Adrenal gland (tissue), 12 donors: ENCODE measurements around the gene THSD7B. TPM values are rescaled to one million over a fixed set of nuclear protein-coding genes. Genes with fewer than 3 reads are reported as not detected.

ENCODE experiments used
- DNase-seq, 7 donors: peaks; one replicate each; pipeline ENCODE4 v3.0.0-alpha.2; 2019 to 2020
- H3K27ac ChIP-seq, 5 donors: fragments of 200-600 bp; sonication (generic) in 4 of 5; 1 replicate in 3 of 5; 2 replicates in 2 of 5; pipeline versions ENCODE4 v1.5.1 to v1.8.0; 2016 to 2020; ENCODE audit warnings: mild to moderate bottlenecking in 1 of 5
- H3K27me3 ChIP-seq: fragments of 200-600 bp; 2 replicates; pipeline ENCODE4 v1.8.0; 2021
- H3K36me3 ChIP-seq, 2 donors: fragments of 200-600 bp; replicated peaks in 1 of 2; 1 replicate in 1 of 2; 2 replicates in 1 of 2; pipeline versions ENCODE4 v1.5.1 to v1.8.0; 2018 to 2022
- H3K4me1 ChIP-seq, 2 donors: fragments of 200-600 bp; replicated peaks in 1 of 2; 1 replicate in 1 of 2; 2 replicates in 1 of 2; pipeline versions ENCODE4 v1.5.1 to v1.8.0; 2018 to 2021
- H3K4me3 ChIP-seq, 4 donors: fragments of 200-600 bp; sonication (generic) in 3 of 4; one replicate each; pipeline ENCODE4 v1.5.1; 2016 to 2018
- H3K9me3 ChIP-seq, 3 donors: fragments of 200-600 bp; sonication (generic) in 1 of 3; replicated peaks in 1 of 3; 1 replicate in 2 of 3; 2 replicates in 1 of 3; pipeline versions ENCODE4 v1.5.1 to v1.8.0; 2016 to 2021
- POLR2A ChIP-seq, 2 donors: fragments of 450-650 bp; IDR thresholded peaks; one replicate each; pipeline ENCODE4 v1.6.1; 2017; ENCODE audit warnings: antibody characterized with exemption in 2 of 2, mild to moderate bottlenecking in 2 of 2, moderate library complexity in 1 of 2
- WGBS, 4 donors: extraction: QIAGEN DNeasy Blood & Tissue Kit in 2 of 4; methylation state at CpG; one replicate each; pipeline versions ENCODE4 v1.1.5 to v1.1.7; 2013 to 2017; 5-methylcytosine and 5-hydroxymethylcytosine counted together
- intact Hi-C, 2 donors: fragments of 100-400 bp; cut with DNase I; formaldehyde crosslinking; loops; one replicate each; pipeline versions ENCODE4 v1.14.1 to v1.15.0; 2022 to 2023
- polyA plus RNA-seq, 3 donors: library from polyadenylated mRNA; stranded (reverse); fragments of 200-250 nt in 2 of 3; fragments of 350-450 nt in 1 of 3; fragmentation: Illumina TruSeq in 1 of 3; extraction: RNeasy Lipid Tissue Mini Kit (QIAGEN cat#74804) in 1 of 3; gene quantifications; one replicate each; pipeline ENCODE4 v1.2.3, GENCODE V29; 2013 to 2014
- total RNA-seq, 9 donors: library from RNA; depleted of rRNA in 4 of 9; stranded (reverse); fragments of >200 nt in 4 of 9; fragments of 120-200 nt in 1 of 9; fragmentation: NEBNext Ultra II Directional in 1 of 9; extraction: Animal tissue kit (Norgen Biotek cat#: 25700) in 1 of 9; gene quantifications; one replicate each; pipeline versions ENCODE4 v1.1.0 to v1.2.4, GENCODE V29; 2013 to 2023
- TF ChIP-seq, protein P1 (sequence below), 6 experiments: fragments of 450-650 bp in 4 of 6; fragments of 200-600 bp in 2 of 6; sonication (generic) in 1 of 6; IDR thresholded peaks; 1 replicate in 5 of 6; 2 replicates in 1 of 6; pipeline versions ENCODE4 v1.5.1 to v1.8.0; 2016 to 2021; ENCODE audit warnings: antibody characterized with exemption in 6 of 6, mild to moderate bottlenecking in 2 of 6, moderate library complexity in 1 of 6
- donor health status: healthy with polysubstance abuse.
- donor health status: Bipolar disorder and iron deficiency.
- donor health status: DM: yes; HTN: yes; CAD: no.
- donor health status: DM: no; HTN: no; CAD: no.
- donor health status: DM: no; HTN: no; CAD: no.
- donor health status: DM: yes; HTN: yes; CAD: no.

Gene THSD7B
- total and polyA plus RNA-seq, 12 donors, result under 0.01 to 0.44 (median 0.12) TPM; not detected in 4

DNA sequence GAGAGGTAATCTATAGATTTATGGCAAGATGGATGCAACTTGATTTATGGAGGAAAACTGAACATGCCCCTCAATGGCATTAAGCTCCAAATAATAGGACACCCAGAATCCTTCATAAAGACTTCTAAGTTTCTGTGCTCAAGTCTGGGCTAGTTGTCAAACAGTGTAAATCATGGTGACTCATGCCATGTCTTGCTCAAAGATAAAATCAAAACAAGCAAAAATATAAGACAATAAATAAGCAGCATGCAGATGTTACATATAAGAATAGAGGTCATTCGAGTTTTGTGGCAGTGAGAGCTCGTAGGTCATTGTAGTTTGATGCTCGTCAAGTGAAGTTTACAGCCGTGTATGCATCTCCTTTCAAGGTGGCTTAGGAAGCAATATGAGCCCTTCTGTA lies 403.2 kb downstream of the THSD7B start:
- Histone ChIP-seq H3K27ac (no peak overlapping the region), H3K27me3 (no peaks in the 10 kb centered on the region), H3K4me1 (no peaks in the 10 kb centered on the region), H3K9me3 (no peaks in the 10 kb centered on the region), H3K36me3 (no peaks in the 10 kb centered on the region), H3K4me3 (no peak overlapping the region)
- no peak for TF ChIP-seq POLR2A (IDR thresholded peaks at IDR 0.05)
- TF ChIP-seq, protein P1, sequence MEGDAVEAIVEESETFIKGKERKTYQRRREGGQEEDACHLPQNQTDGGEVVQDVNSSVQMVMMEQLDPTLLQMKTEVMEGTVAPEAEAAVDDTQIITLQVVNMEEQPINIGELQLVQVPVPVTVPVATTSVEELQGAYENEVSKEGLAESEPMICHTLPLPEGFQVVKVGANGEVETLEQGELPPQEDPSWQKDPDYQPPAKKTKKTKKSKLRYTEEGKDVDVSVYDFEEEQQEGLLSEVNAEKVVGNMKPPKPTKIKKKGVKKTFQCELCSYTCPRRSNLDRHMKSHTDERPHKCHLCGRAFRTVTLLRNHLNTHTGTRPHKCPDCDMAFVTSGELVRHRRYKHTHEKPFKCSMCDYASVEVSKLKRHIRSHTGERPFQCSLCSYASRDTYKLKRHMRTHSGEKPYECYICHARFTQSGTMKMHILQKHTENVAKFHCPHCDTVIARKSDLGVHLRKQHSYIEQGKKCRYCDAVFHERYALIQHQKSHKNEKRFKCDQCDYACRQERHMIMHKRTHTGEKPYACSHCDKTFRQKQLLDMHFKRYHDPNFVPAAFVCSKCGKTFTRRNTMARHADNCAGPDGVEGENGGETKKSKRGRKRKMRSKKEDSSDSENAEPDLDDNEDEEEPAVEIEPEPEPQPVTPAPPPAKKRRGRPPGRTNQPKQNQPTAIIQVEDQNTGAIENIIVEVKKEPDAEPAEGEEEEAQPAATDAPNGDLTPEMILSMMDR (IDR thresholded peaks at IDR 0.05), result no peak
- intact Hi-C loops, result no loop called here
- 38 to 51% (median 47%) methylated on average over 4 of the region's 4 CpGs for WGBS, 4 donors
- peak in 4 of 7 donors; percentile 9 to 22 (median 20) for DNase-seq

DNA sequence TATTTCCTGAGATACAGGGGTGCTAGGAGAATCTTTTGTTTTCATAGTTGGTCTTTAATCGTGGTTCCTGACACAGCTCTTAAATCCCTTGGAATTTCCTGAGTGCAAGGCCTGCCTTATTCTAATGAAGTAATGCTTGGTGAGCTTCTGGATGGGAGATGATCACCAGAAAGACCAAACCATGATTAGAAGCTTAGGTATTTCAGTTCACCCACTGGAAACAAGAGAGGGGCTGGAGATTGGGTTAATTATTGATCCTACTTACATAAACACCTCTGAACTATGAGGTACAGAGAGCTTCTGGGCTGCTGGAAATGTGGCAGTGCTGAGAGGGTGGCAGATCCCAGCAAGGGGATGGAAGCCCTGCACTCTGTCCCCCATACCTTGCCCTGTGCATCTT lies 406.8 kb downstream of the THSD7B start:
- TF ChIP-seq, protein P1 (IDR thresholded peaks at IDR 0.05), result no peak
- no peak for TF ChIP-seq POLR2A (IDR thresholded peaks at IDR 0.05)
- no peaks in the 10 kb centered on the region for H3K27me3 ChIP-seq
- no peaks in the 10 kb centered on the region for H3K36me3 ChIP-seq
- 41 to 60% (median 49%) methylated on average over 1 of the region's 1 CpG for WGBS, 4 donors
- intact Hi-C loops, result no loop called here
- no peaks in the 10 kb centered on the region for H3K4me1 ChIP-seq
- no peak overlapping the region for H3K4me3 ChIP-seq
- no peak for DNase-seq
- H3K9me3 ChIP-seq, result no peaks in the 10 kb centered on the region
- no peak overlapping the region for H3K27ac ChIP-seq

DNA sequence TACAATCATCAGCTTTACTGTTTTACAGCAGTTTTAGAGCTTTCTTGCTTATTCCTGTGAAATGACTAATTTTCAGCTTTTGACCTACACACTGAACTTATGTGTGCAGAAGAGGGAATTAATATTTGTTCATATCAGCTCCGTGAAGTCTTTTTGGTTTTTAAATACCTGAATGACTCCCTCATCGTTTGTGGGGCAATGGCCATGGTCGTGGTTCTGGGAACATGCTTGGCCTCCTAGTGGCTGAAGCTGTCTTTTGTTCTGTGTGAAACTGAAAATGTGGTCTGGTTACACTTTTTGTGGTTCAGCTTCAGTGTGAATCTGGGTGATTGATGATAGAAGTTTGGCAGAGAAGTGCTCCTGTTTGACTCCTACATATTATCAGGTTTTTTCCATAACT lies 408.1 kb downstream of the THSD7B start:
- DNase-seq, result peak in 2 of 7 donors; percentile 12 to 18
- Histone ChIP-seq H3K27ac (no peak overlapping the region), H3K27me3 (no peaks in the 10 kb centered on the region), H3K36me3 (no peaks in the 10 kb centered on the region), H3K9me3 (no peaks in the 10 kb centered on the region), H3K4me1 (no peaks in the 10 kb centered on the region), H3K4me3 (no peak overlapping the region)
- intact Hi-C loops, result no loop called here
- 35 to 53% (median 41%) methylated on average over 3 of the region's 3 CpGs for WGBS, 4 donors
- TF ChIP-seq, protein P1 (IDR thresholded peaks at IDR 0.05), result peak in 4 of 6 experiments; percentile 5 to 28 (median 18)
- TF ChIP-seq POLR2A (IDR thresholded peaks at IDR 0.05), result no peak

DNA sequence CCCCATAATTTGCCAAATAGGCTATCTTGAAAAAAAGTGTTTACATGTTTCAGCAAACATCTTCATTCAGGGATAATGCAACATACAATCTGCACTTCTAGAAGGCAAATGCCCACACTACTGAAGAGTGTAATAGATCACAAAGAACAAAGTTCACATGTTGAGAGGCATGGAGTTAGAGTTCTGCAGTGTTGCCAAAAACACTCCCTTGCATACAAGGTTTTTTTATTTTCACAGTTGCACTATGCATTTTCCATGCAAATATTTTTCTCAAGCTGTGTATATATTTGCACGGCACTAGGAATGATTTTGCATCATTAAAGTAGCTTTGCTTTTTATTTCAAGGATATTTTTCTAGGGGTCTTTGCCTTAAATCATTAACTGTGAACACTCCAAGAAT lies 409.9 kb downstream of the THSD7B start:
- WGBS, 4 donors, result 78 to 82% (median 80%) methylated on average over 1 of the region's 1 CpG
- TF ChIP-seq, protein P1 (IDR thresholded peaks at IDR 0.05), result no peak
- TF ChIP-seq POLR2A (IDR thresholded peaks at IDR 0.05), result no peak
- Histone ChIP-seq H3K4me1 (no peaks in the 10 kb centered on the region), H3K27me3 (no peaks in the 10 kb centered on the region), H3K4me3 (no peak overlapping the region), H3K36me3 (no peaks in the 10 kb centered on the region), H3K9me3 (no peaks in the 10 kb centered on the region), H3K27ac (no peak overlapping the region)
- DNase-seq, result no peak
- intact Hi-C loops, result no loop called here
